Neural cell (in vitro differentiated cells): Measurements from ENCODE around the gene GLCE.

Experiments used
- EP300 ChIP-seq: fragments of 450-650 bp; conservative IDR thresholded peaks from 2 replicates; pipeline ENCODE4 v1.6.1; 2014; ENCODE audit warnings: antibody characterized with exemption, mild to moderate bottlenecking, moderate library complexity; ENCODE audit not compliant: poor library complexity, severe bottlenecking
- POLR2AphosphoS5 ChIP-seq: IDR thresholded peaks from 2 replicates; pipeline ENCODE4 v1.6.1; 2012
- RAD21 ChIP-seq: fragments of 450-650 bp; conservative IDR thresholded peaks from 2 replicates; pipeline ENCODE4 v1.6.1; 2014; ENCODE audit warnings: antibody characterized with exemption, mild to moderate bottlenecking, moderate library complexity
- SMC3 ChIP-seq: fragments of 450-650 bp; conservative IDR thresholded peaks from 2 replicates; pipeline ENCODE4 v1.6.1; 2014; ENCODE audit warnings: antibody characterized with exemption, mild to moderate bottlenecking, moderate library complexity; ENCODE audit not compliant: poor library complexity
- TAF1 ChIP-seq: IDR thresholded peaks from 2 replicates; pipeline ENCODE4 v1.6.1; 2012; ENCODE audit warnings: low read depth
- TF ChIP-seq, protein P1 (sequence below): fragments of 450-650 bp; IDR thresholded peaks from 2 replicates; pipeline ENCODE4 v1.5.1; 2014; ENCODE audit warnings: antibody characterized with exemption, mild to moderate bottlenecking, moderate library complexity; ENCODE audit not compliant: poor library complexity, severe bottlenecking
- TF ChIP-seq, protein P2 (sequence below): IDR thresholded peaks from 2 replicates; pipeline ENCODE4 v1.6.1; 2012; ENCODE audit warnings: borderline replicate concordance

DNA sequence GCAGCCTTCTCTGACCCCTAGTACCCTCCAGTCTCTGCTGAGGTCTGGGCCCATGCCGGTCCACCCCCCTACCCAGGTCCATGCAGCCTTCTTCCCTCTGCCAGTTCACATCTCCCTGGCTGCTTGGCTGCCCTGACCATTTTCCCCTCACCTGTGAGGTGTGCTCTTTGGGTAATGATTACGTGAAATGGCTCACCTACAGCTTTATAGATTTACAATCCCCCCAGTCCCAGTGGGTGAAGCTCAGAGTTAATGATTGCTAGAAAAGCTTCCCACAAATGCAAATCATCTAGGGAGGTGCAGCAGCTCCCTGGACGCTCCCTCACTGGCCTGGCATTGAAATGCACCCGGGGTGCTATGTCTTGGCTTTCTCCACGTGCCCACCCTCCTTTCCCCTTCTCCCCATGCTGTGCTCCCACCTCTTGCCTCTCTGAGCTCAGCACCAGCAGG, 157.0 kb downstream of the GLCE start:
- TF ChIP-seq, protein P1, sequence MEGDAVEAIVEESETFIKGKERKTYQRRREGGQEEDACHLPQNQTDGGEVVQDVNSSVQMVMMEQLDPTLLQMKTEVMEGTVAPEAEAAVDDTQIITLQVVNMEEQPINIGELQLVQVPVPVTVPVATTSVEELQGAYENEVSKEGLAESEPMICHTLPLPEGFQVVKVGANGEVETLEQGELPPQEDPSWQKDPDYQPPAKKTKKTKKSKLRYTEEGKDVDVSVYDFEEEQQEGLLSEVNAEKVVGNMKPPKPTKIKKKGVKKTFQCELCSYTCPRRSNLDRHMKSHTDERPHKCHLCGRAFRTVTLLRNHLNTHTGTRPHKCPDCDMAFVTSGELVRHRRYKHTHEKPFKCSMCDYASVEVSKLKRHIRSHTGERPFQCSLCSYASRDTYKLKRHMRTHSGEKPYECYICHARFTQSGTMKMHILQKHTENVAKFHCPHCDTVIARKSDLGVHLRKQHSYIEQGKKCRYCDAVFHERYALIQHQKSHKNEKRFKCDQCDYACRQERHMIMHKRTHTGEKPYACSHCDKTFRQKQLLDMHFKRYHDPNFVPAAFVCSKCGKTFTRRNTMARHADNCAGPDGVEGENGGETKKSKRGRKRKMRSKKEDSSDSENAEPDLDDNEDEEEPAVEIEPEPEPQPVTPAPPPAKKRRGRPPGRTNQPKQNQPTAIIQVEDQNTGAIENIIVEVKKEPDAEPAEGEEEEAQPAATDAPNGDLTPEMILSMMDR, result no peak
- TF ChIP-seq TAF1 (no peak), POLR2AphosphoS5 (no peak), EP300 (no peak), SMC3 (no peak), RAD21 (no peak)
- TF ChIP-seq, protein P2, sequence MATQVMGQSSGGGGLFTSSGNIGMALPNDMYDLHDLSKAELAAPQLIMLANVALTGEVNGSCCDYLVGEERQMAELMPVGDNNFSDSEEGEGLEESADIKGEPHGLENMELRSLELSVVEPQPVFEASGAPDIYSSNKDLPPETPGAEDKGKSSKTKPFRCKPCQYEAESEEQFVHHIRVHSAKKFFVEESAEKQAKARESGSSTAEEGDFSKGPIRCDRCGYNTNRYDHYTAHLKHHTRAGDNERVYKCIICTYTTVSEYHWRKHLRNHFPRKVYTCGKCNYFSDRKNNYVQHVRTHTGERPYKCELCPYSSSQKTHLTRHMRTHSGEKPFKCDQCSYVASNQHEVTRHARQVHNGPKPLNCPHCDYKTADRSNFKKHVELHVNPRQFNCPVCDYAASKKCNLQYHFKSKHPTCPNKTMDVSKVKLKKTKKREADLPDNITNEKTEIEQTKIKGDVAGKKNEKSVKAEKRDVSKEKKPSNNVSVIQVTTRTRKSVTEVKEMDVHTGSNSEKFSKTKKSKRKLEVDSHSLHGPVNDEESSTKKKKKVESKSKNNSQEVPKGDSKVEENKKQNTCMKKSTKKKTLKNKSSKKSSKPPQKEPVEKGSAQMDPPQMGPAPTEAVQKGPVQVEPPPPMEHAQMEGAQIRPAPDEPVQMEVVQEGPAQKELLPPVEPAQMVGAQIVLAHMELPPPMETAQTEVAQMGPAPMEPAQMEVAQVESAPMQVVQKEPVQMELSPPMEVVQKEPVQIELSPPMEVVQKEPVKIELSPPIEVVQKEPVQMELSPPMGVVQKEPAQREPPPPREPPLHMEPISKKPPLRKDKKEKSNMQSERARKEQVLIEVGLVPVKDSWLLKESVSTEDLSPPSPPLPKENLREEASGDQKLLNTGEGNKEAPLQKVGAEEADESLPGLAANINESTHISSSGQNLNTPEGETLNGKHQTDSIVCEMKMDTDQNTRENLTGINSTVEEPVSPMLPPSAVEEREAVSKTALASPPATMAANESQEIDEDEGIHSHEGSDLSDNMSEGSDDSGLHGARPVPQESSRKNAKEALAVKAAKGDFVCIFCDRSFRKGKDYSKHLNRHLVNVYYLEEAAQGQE, result no peak
